HCT116 (cell line): ENCODE results near the gene PCDH9. TPM values are rescaled to one million over a fixed set of nuclear protein-coding genes. Genes with fewer than 3 reads are reported as not detected.

Experiments
- ATAC-seq: fragments of 200-7000 bp; cut with Tn5 transposase; 2 replicates; pipeline ENCODE4 v1.9.1; 2020; ENCODE audit warnings: mild to moderate bottlenecking, moderate library complexity
- BruUV-seq: library from RNA; stranded (reverse); fragments of 400-500 nt; replicated peaks from 2 replicates; lab custom pipeline; 2021; lab: Mats Ljungman, UMichigan
- CTCF ChIA-PET: fragments of 300-600 bp; sonication (Branson Sonifier 250); formaldehyde crosslinking; loops from one replicate; lab custom pipeline; 2021; ENCODE audit warnings: antibody characterized with exemption; lab: Charles Lee
- POLR2A ChIA-PET: fragments of 300-600, 350-600 bp; sonication (Branson Sonifier 250); formaldehyde crosslinking; loops from one replicate; lab custom pipeline; 2021; ENCODE audit warnings: antibody characterized with exemption; lab: Charles Lee
- RAD21 ChIA-PET, 2 experiments: fragments of 300-600 bp; sonication (Branson Sonifier 250); formaldehyde crosslinking; loops; one replicate each; lab custom pipeline; 2023; ENCODE audit warnings: low total read pairs in 2 of 2; ENCODE audit not compliant: uncharacterized antibody in 2 of 2, unreplicated experiment in 2 of 2, low non-redundant PET in 1 of 2; lab: Charles Lee
- DNase-seq: peaks from one replicate; pipeline ENCODE4 v3.0.0-alpha.2; 2010; ENCODE audit warnings: low read depth, low spot score
- H2AFZ ChIP-seq: fragments of 200-600 bp; shearing (Covaris generic), sonication (generic); 2 replicates; pipeline ENCODE4 v1.6.1; 2017; ENCODE audit warnings: low read depth, mixed run types, mixed read lengths, antibody characterized with exemption, low read length; ENCODE audit not compliant: poor library complexity, severe bottlenecking
- H3K27ac ChIP-seq: 2 replicates; pipeline ENCODE4 v1.5.1; 2012; ENCODE audit warnings: low read depth, low read length
- H3K27me3 ChIP-seq: fragments of 200-600 bp; sonication (generic); 2 replicates; pipeline ENCODE4 v1.6.1; 2016; ENCODE audit warnings: mixed run types, low read length, mixed read lengths; ENCODE audit not compliant: insufficient read depth
- H3K36me3 ChIP-seq, 2 experiments: fragments of 200-500 bp in 1 of 2; fragments of 200-600 bp in 1 of 2; sonication (Bioruptor generic) in 1 of 2; sonication (generic) in 1 of 2; 2 replicates each; pipeline versions ENCODE4 v1.5.1 to v1.6.1; 2014 to 2016; ENCODE audit warnings: low read length in 2 of 2, inconsistent platforms in 1 of 2, mixed read lengths in 1 of 2, mixed run types in 1 of 2; ENCODE audit not compliant: insufficient read depth in 2 of 2, control insufficient read depth in 1 of 2
- H3K4me1 ChIP-seq, 2 experiments: fragments of 200-600 bp in 1 of 2; sonication (generic) in 1 of 2; 2 replicates each; pipeline versions ENCODE4 v1.5.1 to v1.6.1; 2012 to 2017; ENCODE audit warnings: low read length in 2 of 2, inconsistent platforms in 1 of 2, mild to moderate bottlenecking in 1 of 2, mixed read lengths in 1 of 2, mixed run types in 1 of 2, moderate library complexity in 1 of 2; ENCODE audit not compliant: insufficient read depth in 2 of 2, control insufficient read depth in 1 of 2
- H3K4me2 ChIP-seq: fragments of 200-600 bp; sonication (generic); 2 replicates; pipeline ENCODE4 v1.6.1; 2017; ENCODE audit warnings: mixed run types, low read length, mixed read lengths
- H3K4me3 ChIP-seq, 2 experiments: fragments of 200-600 bp in 1 of 2; sonication (generic) in 1 of 2; replicated peaks in 1 of 2; 2 replicates each; pipeline ENCODE4 v1.5.1; 2011 to 2016; ENCODE audit warnings: low read length in 2 of 2, control low read depth in 1 of 2, low read depth in 1 of 2, mild to moderate bottlenecking in 1 of 2, mixed read lengths in 1 of 2, mixed run types in 1 of 2
- H3K79me2 ChIP-seq: fragments of 200-600 bp; sonication (generic); 2 replicates; pipeline ENCODE4 v1.6.1; 2017; ENCODE audit warnings: mild to moderate bottlenecking, mixed run types, low read length, moderate library complexity, mixed read lengths; ENCODE audit not compliant: insufficient read depth
- H3K9ac ChIP-seq: fragments of 200-600 bp; sonication (generic); 2 replicates; pipeline ENCODE4 v1.6.1; 2016; ENCODE audit warnings: low read length, mixed read lengths
- H3K9me2 ChIP-seq: fragments of 200-600 bp; sonication (generic), shearing (Covaris generic); 2 replicates; pipeline ENCODE4 v1.6.1; 2017; ENCODE audit warnings: mixed run types, mild to moderate bottlenecking, moderate library complexity; ENCODE audit not compliant: insufficient read depth
- H3K9me3 ChIP-seq, 2 experiments: fragments of 200-500 bp in 1 of 2; fragments of 200-600 bp in 1 of 2; sonication (Bioruptor generic) in 1 of 2; sonication (generic) in 1 of 2; 2 replicates each; pipeline ENCODE4 v1.6.1; 2014 to 2017; ENCODE audit warnings: low read length in 2 of 2, mixed read lengths in 2 of 2, inconsistent platforms in 1 of 2, low read depth in 1 of 2, mild to moderate bottlenecking in 1 of 2, mixed run types in 1 of 2, moderate library complexity in 1 of 2; ENCODE audit not compliant: control insufficient read depth in 1 of 2, insufficient read depth in 1 of 2
- H4K20me1 ChIP-seq: fragments of 200-600 bp; sonication (generic), shearing (Covaris generic); 2 replicates; pipeline ENCODE4 v1.6.1; 2017; ENCODE audit warnings: mixed run types, mild to moderate bottlenecking, moderate library complexity; ENCODE audit not compliant: insufficient read depth
- CBX3 ChIP-seq: IDR thresholded peaks from 2 replicates; pipeline ENCODE4 v1.6.1; 2012; ENCODE audit warnings: low read depth
- CEBPB ChIP-seq: IDR thresholded peaks from 2 replicates; pipeline ENCODE4 v1.6.1; 2012; ENCODE audit warnings: low read depth
- EGR1 ChIP-seq: IDR thresholded peaks from 2 replicates; pipeline ENCODE4 v1.6.1; 2012; ENCODE audit warnings: low read depth
- ELF1 ChIP-seq: IDR thresholded peaks from 2 replicates; pipeline ENCODE4 v1.6.1; 2012; ENCODE audit warnings: low read depth, borderline replicate concordance
- EZH2 ChIP-seq: fragments of 200-600 bp; sonication (generic); IDR thresholded peaks from 2 replicates; pipeline ENCODE4 v1.6.1; 2017; ENCODE audit warnings: antibody characterized with exemption, mixed run types
- EZH2phosphoT487 ChIP-seq: fragments of 200-600 bp; IDR thresholded peaks from 2 replicates; pipeline ENCODE4 v1.6.1; 2018; ENCODE audit warnings: antibody characterized with exemption, borderline replicate concordance
- FOSL1 ChIP-seq: IDR thresholded peaks from 2 replicates; pipeline ENCODE4 v1.6.1; 2012; ENCODE audit warnings: low read depth
- POLR2A ChIP-seq: IDR thresholded peaks from 2 replicates; pipeline ENCODE4 v1.7.0; 2011; ENCODE audit warnings: borderline replicate concordance; ENCODE audit not compliant: insufficient read depth, insufficient read length; ENCODE audit errors: extremely low read depth
- RAD21 ChIP-seq: IDR thresholded peaks from 2 replicates; pipeline ENCODE4 v1.6.1; 2012; ENCODE audit warnings: low read depth, mild to moderate bottlenecking
- SIN3A ChIP-seq: IDR thresholded peaks from 2 replicates; pipeline ENCODE4 v1.6.1; 2012; ENCODE audit warnings: low read depth
- SP1 ChIP-seq: IDR thresholded peaks from 2 replicates; pipeline ENCODE4 v1.6.1; 2012; ENCODE audit warnings: low read depth
- SRF ChIP-seq: IDR thresholded peaks from 2 replicates; pipeline ENCODE4 v1.6.1; 2012; ENCODE audit warnings: low read depth
- TCF7L2 ChIP-seq: IDR thresholded peaks from 2 replicates; pipeline ENCODE4 v1.7.0; 2011; ENCODE audit warnings: borderline replicate concordance, inconsistent platforms; ENCODE audit not compliant: insufficient read depth, insufficient read length; ENCODE audit errors: extremely low read depth
- YY1 ChIP-seq: IDR thresholded peaks from 2 replicates; pipeline ENCODE4 v1.6.1; 2011; ENCODE audit warnings: low read length, low read depth, moderate library complexity, mild to moderate bottlenecking; ENCODE audit not compliant: insufficient replicate concordance; ENCODE audit errors: extremely low read depth
- ZNF274 ChIP-seq: fragments of 200-500 bp; sonication (Bioruptor generic); IDR thresholded peaks from 2 replicates; pipeline ENCODE4 v1.6.1; 2014; ENCODE audit warnings: mild to moderate bottlenecking, low read depth, low read length, inconsistent platforms
- intact Hi-C: fragments of 100-400 bp; cut with micrococcal nuclease; formaldehyde crosslinking; loops from 2 replicates; pipeline ENCODE4 v1.10.0; 2022
- total RNA-seq: library from RNA; stranded (reverse); gene quantifications from one replicate; pipeline ENCODE4 v1.2.1, GENCODE V29; 2021; ENCODE audit not compliant: unreplicated experiment
- TF ChIP-seq, protein P1 (sequence below): IDR thresholded peaks from 2 replicates; pipeline ENCODE4 v1.6.1; 2012
- TF ChIP-seq, protein P2 (sequence below): IDR thresholded peaks from 2 replicates; pipeline ENCODE4 v1.6.1; 2012; ENCODE audit warnings: low read depth
- TF ChIP-seq, protein P3 (sequence below): IDR thresholded peaks from 2 replicates; pipeline ENCODE4 v1.6.1; 2012
- TF ChIP-seq, protein P4 (sequence below): IDR thresholded peaks from 2 replicates; pipeline ENCODE4 v1.6.1; 2011; ENCODE audit warnings: mild to moderate bottlenecking, low read length, moderate library complexity; ENCODE audit not compliant: insufficient replicate concordance; ENCODE audit errors: extremely low read depth
- TF ChIP-seq, protein P5 (sequence below), 3 experiments: fragments of 200-600 bp in 1 of 3; sonication (generic) in 1 of 3; IDR thresholded peaks in 2 of 3; conservative IDR thresholded peaks in 1 of 3; 2 replicates each; pipeline ENCODE4 v1.5.1; 2012 to 2017; ENCODE audit warnings: low read depth in 2 of 3, low read length in 2 of 3, antibody characterized with exemption in 1 of 3, borderline replicate concordance in 1 of 3, control low read depth in 1 of 3, mild to moderate bottlenecking in 1 of 3, mixed read lengths in 1 of 3, mixed run types in 1 of 3, moderate library complexity in 1 of 3; ENCODE audit not compliant: insufficient read depth in 1 of 3

PCDH9 gene
- total RNA-seq, 1 experiment from 2014 or later = 0.02 TPM

DNA sequence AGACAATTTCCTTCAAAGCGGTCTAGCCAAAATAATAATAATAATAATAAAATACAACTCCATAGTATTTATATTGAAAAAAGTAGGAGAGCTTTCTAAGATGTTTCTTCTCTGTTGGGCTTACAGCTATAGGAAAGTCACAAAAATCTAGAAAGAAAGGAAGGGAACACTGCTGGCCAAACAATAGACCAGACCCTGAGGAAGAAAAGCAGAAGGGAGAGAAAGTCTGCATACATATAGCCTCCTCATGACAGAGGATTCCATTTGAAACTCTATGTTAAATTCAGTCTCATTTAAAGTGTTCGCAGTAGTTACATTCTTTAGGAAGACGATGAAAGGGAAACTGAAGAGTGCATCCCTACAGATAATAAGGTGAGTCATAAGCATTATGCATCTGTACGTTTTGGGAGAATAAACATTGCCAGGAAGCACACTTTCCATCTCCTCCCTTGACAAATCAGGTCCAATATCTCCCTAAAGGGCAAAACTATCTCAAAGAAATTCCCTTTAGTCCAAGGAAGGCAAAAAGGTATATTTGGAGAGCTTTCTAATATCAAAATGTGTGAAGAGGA is 86.5 kb downstream of the PCDH9 start:
- ATAC-seq = no peak
- CTCF ChIA-PET = no interaction called here
- no peaks in the 10 kb centered on the region for H3K4me1 ChIP-seq
- no peaks in the 10 kb centered on the region for H3K79me2 ChIP-seq
- POLR2A ChIA-PET = no interaction called here
- no peaks in the 10 kb centered on the region for H4K20me1 ChIP-seq
- RAD21 ChIA-PET = no interaction called here
- no peak overlapping the region for H3K4me2 ChIP-seq
- no peak overlapping the region for H3K4me3 ChIP-seq
- no peaks in the 10 kb centered on the region for H3K27me3 ChIP-seq
- no TSS peak for BruUV-seq
- DNase-seq = no peak
- H3K27ac ChIP-seq = no peak overlapping the region
- H3K9ac ChIP-seq = no peak overlapping the region
- H3K9me2 ChIP-seq = no peaks in the 10 kb centered on the region
- no peaks in the 10 kb centered on the region for H3K9me3 ChIP-seq
- TF ChIP-seq, protein P1, sequence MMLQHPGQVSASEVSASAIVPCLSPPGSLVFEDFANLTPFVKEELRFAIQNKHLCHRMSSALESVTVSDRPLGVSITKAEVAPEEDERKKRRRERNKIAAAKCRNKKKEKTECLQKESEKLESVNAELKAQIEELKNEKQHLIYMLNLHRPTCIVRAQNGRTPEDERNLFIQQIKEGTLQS = no peak
- TF ChIP-seq EGR1 = no peak
- no peak for TF ChIP-seq CEBPB
- TF ChIP-seq SRF = no peak
- TF ChIP-seq POLR2A = no peak
- no peak for TF ChIP-seq EZH2
- TF ChIP-seq ELF1 = no peak
- TF ChIP-seq ZNF274 = no peak
- TF ChIP-seq, protein P2, sequence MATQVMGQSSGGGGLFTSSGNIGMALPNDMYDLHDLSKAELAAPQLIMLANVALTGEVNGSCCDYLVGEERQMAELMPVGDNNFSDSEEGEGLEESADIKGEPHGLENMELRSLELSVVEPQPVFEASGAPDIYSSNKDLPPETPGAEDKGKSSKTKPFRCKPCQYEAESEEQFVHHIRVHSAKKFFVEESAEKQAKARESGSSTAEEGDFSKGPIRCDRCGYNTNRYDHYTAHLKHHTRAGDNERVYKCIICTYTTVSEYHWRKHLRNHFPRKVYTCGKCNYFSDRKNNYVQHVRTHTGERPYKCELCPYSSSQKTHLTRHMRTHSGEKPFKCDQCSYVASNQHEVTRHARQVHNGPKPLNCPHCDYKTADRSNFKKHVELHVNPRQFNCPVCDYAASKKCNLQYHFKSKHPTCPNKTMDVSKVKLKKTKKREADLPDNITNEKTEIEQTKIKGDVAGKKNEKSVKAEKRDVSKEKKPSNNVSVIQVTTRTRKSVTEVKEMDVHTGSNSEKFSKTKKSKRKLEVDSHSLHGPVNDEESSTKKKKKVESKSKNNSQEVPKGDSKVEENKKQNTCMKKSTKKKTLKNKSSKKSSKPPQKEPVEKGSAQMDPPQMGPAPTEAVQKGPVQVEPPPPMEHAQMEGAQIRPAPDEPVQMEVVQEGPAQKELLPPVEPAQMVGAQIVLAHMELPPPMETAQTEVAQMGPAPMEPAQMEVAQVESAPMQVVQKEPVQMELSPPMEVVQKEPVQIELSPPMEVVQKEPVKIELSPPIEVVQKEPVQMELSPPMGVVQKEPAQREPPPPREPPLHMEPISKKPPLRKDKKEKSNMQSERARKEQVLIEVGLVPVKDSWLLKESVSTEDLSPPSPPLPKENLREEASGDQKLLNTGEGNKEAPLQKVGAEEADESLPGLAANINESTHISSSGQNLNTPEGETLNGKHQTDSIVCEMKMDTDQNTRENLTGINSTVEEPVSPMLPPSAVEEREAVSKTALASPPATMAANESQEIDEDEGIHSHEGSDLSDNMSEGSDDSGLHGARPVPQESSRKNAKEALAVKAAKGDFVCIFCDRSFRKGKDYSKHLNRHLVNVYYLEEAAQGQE = no peak
- TF ChIP-seq SP1 = no peak
- TF ChIP-seq CBX3 = no peak
- TF ChIP-seq, protein P3, sequence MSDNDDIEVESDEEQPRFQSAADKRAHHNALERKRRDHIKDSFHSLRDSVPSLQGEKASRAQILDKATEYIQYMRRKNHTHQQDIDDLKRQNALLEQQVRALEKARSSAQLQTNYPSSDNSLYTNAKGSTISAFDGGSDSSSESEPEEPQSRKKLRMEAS = no peak
- TF ChIP-seq EZH2phosphoT487 = no peak
- TF ChIP-seq FOSL1 = no peak
- no peak for TF ChIP-seq SIN3A
- TF ChIP-seq, protein P4, sequence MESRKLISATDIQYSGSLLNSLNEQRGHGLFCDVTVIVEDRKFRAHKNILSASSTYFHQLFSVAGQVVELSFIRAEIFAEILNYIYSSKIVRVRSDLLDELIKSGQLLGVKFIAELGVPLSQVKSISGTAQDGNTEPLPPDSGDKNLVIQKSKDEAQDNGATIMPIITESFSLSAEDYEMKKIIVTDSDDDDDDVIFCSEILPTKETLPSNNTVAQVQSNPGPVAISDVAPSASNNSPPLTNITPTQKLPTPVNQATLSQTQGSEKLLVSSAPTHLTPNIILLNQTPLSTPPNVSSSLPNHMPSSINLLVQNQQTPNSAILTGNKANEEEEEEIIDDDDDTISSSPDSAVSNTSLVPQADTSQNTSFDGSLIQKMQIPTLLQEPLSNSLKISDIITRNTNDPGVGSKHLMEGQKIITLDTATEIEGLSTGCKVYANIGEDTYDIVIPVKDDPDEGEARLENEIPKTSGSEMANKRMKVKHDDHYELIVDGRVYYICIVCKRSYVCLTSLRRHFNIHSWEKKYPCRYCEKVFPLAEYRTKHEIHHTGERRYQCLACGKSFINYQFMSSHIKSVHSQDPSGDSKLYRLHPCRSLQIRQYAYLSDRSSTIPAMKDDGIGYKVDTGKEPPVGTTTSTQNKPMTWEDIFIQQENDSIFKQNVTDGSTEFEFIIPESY = no peak
- TF ChIP-seq YY1 = no peak
- TF ChIP-seq TCF7L2 = no peak
- TF ChIP-seq, protein P5, sequence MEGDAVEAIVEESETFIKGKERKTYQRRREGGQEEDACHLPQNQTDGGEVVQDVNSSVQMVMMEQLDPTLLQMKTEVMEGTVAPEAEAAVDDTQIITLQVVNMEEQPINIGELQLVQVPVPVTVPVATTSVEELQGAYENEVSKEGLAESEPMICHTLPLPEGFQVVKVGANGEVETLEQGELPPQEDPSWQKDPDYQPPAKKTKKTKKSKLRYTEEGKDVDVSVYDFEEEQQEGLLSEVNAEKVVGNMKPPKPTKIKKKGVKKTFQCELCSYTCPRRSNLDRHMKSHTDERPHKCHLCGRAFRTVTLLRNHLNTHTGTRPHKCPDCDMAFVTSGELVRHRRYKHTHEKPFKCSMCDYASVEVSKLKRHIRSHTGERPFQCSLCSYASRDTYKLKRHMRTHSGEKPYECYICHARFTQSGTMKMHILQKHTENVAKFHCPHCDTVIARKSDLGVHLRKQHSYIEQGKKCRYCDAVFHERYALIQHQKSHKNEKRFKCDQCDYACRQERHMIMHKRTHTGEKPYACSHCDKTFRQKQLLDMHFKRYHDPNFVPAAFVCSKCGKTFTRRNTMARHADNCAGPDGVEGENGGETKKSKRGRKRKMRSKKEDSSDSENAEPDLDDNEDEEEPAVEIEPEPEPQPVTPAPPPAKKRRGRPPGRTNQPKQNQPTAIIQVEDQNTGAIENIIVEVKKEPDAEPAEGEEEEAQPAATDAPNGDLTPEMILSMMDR (IDR thresholded peaks at IDR 0.05 in 2 of 3, conservative IDR thresholded peaks at IDR 0.05 in 1 of 3; ENCODE audit: borderline replicate concordance in 1 of 3, insufficient read depth in 1 of 3, low read depth in 2 of 3, low read length in 2 of 3) = no peak
- no peak for TF ChIP-seq RAD21
- intact Hi-C loops = no loop called here
- H3K36me3 ChIP-seq = no peaks in the 10 kb centered on the region
- no peak overlapping the region for H2AFZ ChIP-seq
